ENCODE results near the gene NUTM2G.
"Not testable (repeated sequence)": the region's sequence is repeated elsewhere in the genome, so short reads cannot be mapped to it uniquely, and the experiment has no call there.

GRCh38 chr9:96938957-96939665, 10.5 kb downstream of the NUTM2G start:
- TF ChIP-seq POLR2AphosphoS5, CTCF, POLR2A (IDR thresholded peaks at IDR 0.05): not testable (repeated sequence)

All from gastroesophageal sphincter (tissue), 3 donors.